Endothelial cell of umbilical vein (primary cell): ENCODE measurements around the gene MAP2K1. TPM values are rescaled to one million over a fixed set of nuclear protein-coding genes. Genes with fewer than 3 reads are reported as not detected.

Experiments
- BruUV-seq: library from RNA; stranded (reverse); fragments of 400-500 nt; replicated peaks from 2 replicates; lab custom pipeline; 2021; lab: Mats Ljungman, UMichigan
- CTCF ChIA-PET: fragments of 300-600, 350-600 bp; sonication (Branson Sonifier 250); formaldehyde crosslinking; loops from one replicate; lab custom pipeline; 2021; ENCODE audit warnings: antibody characterized with exemption, inconsistent platforms; lab: Charles Lee
- POLR2A ChIA-PET: fragments of 300-600, 350-600 bp; sonication (Branson Sonifier 250); formaldehyde crosslinking; loops from one replicate; lab custom pipeline; 2021; ENCODE audit warnings: antibody characterized with exemption, inconsistent platforms; lab: Charles Lee
- DNase-seq: peaks from one replicate; pipeline ENCODE4 v3.0.0-alpha.2; 2011; ENCODE audit warnings: low read depth, low spot score
- FAIRE-seq: peaks from 2 replicates; lab custom pipeline; 2011; peaks lifted over from hg19 to GRCh38; lab: Jason Lieb, UNC
- H2AFZ ChIP-seq: 2 replicates; pipeline ENCODE4 v1.6.0; 2012; ENCODE audit warnings: low read depth, low read length, control low read depth, inconsistent platforms
- H3K27ac ChIP-seq: 2 replicates; pipeline ENCODE4 v1.5.1; 2011; ENCODE audit warnings: low read depth, mild to moderate bottlenecking, control low read depth, low read length, moderate library complexity; ENCODE audit not compliant: insufficient read depth
- H3K27me3 ChIP-seq, 2 experiments: 2 replicates each; pipeline versions ENCODE4 v1.6.0 to v1.6.1; 2011; ENCODE audit warnings: low read length in 2 of 2, mixed read lengths in 1 of 2; ENCODE audit not compliant: control insufficient read depth in 2 of 2, insufficient read depth in 2 of 2
- H3K36me3 ChIP-seq, 2 experiments: 2 replicates in 1 of 2; 3 replicates in 1 of 2; pipeline ENCODE4 v1.5.1; 2011; ENCODE audit warnings: low read length in 2 of 2, mild to moderate bottlenecking in 1 of 2, moderate library complexity in 1 of 2; ENCODE audit not compliant: control insufficient read depth in 2 of 2, insufficient read depth in 2 of 2; ENCODE audit errors: extremely low read depth in 1 of 2
- H3K4me1 ChIP-seq: 3 replicates; pipeline ENCODE4 v1.5.1; 2011; ENCODE audit warnings: mild to moderate bottlenecking, low read length; ENCODE audit not compliant: control insufficient read depth, insufficient read depth; ENCODE audit errors: extremely low read depth
- H3K4me2 ChIP-seq: 2 replicates; pipeline ENCODE4 v1.6.1; 2011; ENCODE audit warnings: low read length, control low read depth, mixed read lengths; ENCODE audit not compliant: insufficient read depth
- H3K4me3 ChIP-seq, 3 experiments: fragments of 200-600 bp in 1 of 3; sonication (generic), shearing (Covaris generic) in 1 of 3; replicated peaks in 1 of 3; 2 replicates each; pipeline ENCODE4 v1.5.1; 2011 to 2016; ENCODE audit warnings: control low read depth in 3 of 3, low read length in 3 of 3, mild to moderate bottlenecking in 2 of 3, inconsistent platforms in 1 of 3, low read depth in 1 of 3, moderate library complexity in 1 of 3; ENCODE audit not compliant: insufficient read depth in 1 of 3
- H3K79me2 ChIP-seq: 2 replicates; pipeline ENCODE4 v1.6.0; 2012; ENCODE audit warnings: low read length, inconsistent platforms; ENCODE audit not compliant: control insufficient read depth, insufficient read depth
- H3K9ac ChIP-seq: replicated peaks from 2 replicates; pipeline ENCODE3; 2011; ENCODE audit warnings: low read length, control low read depth; ENCODE audit not compliant: insufficient read depth; ENCODE audit errors: extremely low read depth
- H3K9me1 ChIP-seq: replicated peaks from 3 replicates; pipeline ENCODE4 v1.6.0; 2011; ENCODE audit warnings: mild to moderate bottlenecking, low read length; ENCODE audit not compliant: control insufficient read depth, insufficient read depth; ENCODE audit errors: extremely low read depth
- H3K9me3 ChIP-seq: replicated peaks from 2 replicates; pipeline ENCODE4 v1.5.1; 2012; ENCODE audit warnings: low read length, inconsistent platforms; ENCODE audit not compliant: control insufficient read depth, insufficient read depth
- H4K20me1 ChIP-seq: replicated peaks from 2 replicates; pipeline ENCODE3; 2011; ENCODE audit warnings: mild to moderate bottlenecking, low read length; ENCODE audit not compliant: control insufficient read depth, insufficient read depth; ENCODE audit errors: extremely low read depth
- CTCF ChIP-seq, 2 donors: IDR thresholded peaks; 1 replicate in 1 of 2; 2 replicates in 1 of 2; pipeline ENCODE4 v1.5.1; 2011; ENCODE audit warnings: low read length in 2 of 2, mild to moderate bottlenecking in 2 of 2, moderate library complexity in 2 of 2, control low read depth in 1 of 2, inconsistent platforms in 1 of 2, low read depth in 1 of 2; ENCODE audit not compliant: insufficient read depth in 1 of 2; ENCODE audit errors: extremely low read depth in 1 of 2
- EZH2 ChIP-seq: IDR thresholded peaks from 2 replicates; pipeline ENCODE4 v1.6.1; 2012; ENCODE audit warnings: borderline replicate concordance, low read depth, mild to moderate bottlenecking, moderate library complexity, low read length, inconsistent platforms; ENCODE audit not compliant: severe bottlenecking
- GATA2 ChIP-seq: IDR thresholded peaks from 2 replicates; pipeline ENCODE4 v1.7.0; 2011; ENCODE audit warnings: low read depth, mild to moderate bottlenecking, moderate library complexity, mixed read lengths, low read length; ENCODE audit not compliant: insufficient read length, insufficient read depth
- MAX ChIP-seq: IDR thresholded peaks from 2 replicates; pipeline ENCODE4 v1.6.1; 2011; ENCODE audit not compliant: insufficient read depth, insufficient read length
- POLR2AphosphoS5 ChIP-seq: IDR thresholded peaks from 2 replicates; pipeline ENCODE4 v1.6.1; 2012; ENCODE audit warnings: low read depth, mild to moderate bottlenecking, control low read depth, low read length, moderate library complexity; ENCODE audit not compliant: insufficient read depth
- dilution Hi-C: fragments of 300-500 bp; cut with MboI; formaldehyde crosslinking; loops from one replicate; pipeline ENCODE4 v1.15.0; 2019; ENCODE audit warnings: low sequenced_read_pairs; ENCODE audit not compliant: extremely low pct_ligation_motif_present
- intact Hi-C: fragments of 100-400 bp; cut with micrococcal nuclease; formaldehyde crosslinking; loops from one replicate; pipeline ENCODE4 v1.10.0; 2022
- polyA plus RNA-seq, 4 experiments: library from polyadenylated mRNA; depleted of rRNA in 3 of 4; stranded (reverse) in 3 of 4; unstranded in 1 of 4; fragments of >200 nt; gene quantifications; 2 replicates each; pipeline versions ENCODE4 v1.2.1 to v1.2.3, GENCODE V29; 2011 to 2012; ENCODE audit warnings: missing spikeins in 1 of 4
- total RNA-seq: library from RNA; stranded (reverse); gene quantifications from 2 replicates; pipeline ENCODE4 v1.2.3, GENCODE V29; 2021

Gene MAP2K1
- total and polyA plus RNA-seq, 2 donors (not counting 3 experiments of a cell fraction or from before 2014, with no cell fraction given): 30.9 to 45.1 TPM

- no peak for FAIRE-seq
- Histone ChIP-seq H3K9me1 (no peaks in the 10 kb centered on the region), H3K27ac (no peak overlapping the region), H3K4me3 (no peak overlapping the region), H2AFZ (no peak overlapping the region), H3K36me3 (peaks cover 8 to 33% of the 10 kb centered on the region in 2 experiments), H3K9ac (no peak overlapping the region), H3K27me3 (no peaks in the 10 kb centered on the region), H3K4me1 (no peaks in the 10 kb centered on the region), H4K20me1 (no peaks in the 10 kb centered on the region), H3K4me2 (no peak overlapping the region), H3K9me3 (no peaks in the 10 kb centered on the region), H3K79me2 (no peaks in the 10 kb centered on the region)
- dilution Hi-C loops: no loop called here
- POLR2A ChIA-PET: no interaction called here
- intact Hi-C loops: no loop called here
- BruUV-seq: no TSS peak
- CTCF ChIA-PET: interaction anchor here (1.4 kb wide), 1 partner anchor 100 kb away, joined by 4 read pairs; the partner anchor contains the start of gene MAP2K1
- DNase-seq: no peak
- TF ChIP-seq POLR2AphosphoS5 (no peak), CTCF (IDR thresholded peaks at IDR 0.05; ENCODE audit: extremely low read depth in 1 of 2, insufficient read depth in 1 of 2, low read depth in 1 of 2, low read length in 2 of 2) (no peak), EZH2 (no peak), GATA2 (no peak), MAX (no peak)
Measured at GRCh38 chr15:66486887-66487286, 100.2 kb downstream of the MAP2K1 start.
